Measurements from ENCODE around the gene TRIM65. TPM values are rescaled to one million over a fixed set of nuclear protein-coding genes. Genes with fewer than 3 reads are reported as not detected.

Gene TRIM65
- total and polyA plus RNA-seq, 10 of the 15 experiments (the other 5 are each of a cell fraction or from before 2014, with no cell fraction given): 1.4 to 26.0 (median 10.8) TPM

- no peak overlapping the region for H3K9ac ChIP-seq (ENCODE audit: control insufficient read depth, insufficient read depth, low read length)
- no peak for ATAC-seq
- no peak overlapping the region for H2AFZ ChIP-seq (ENCODE audit: control insufficient read depth, low read depth, low read length)
- ChIA-PET RAD21 (ENCODE audit: unreplicated experiment) (interaction anchor here (1.0 to 1.6 kb wide), 3 partner anchors 20 to 96 kb away, joined by 3 read pairs; no protein-coding TSS in a partner anchor), SMC1A (ENCODE audit: uncharacterized antibody, unreplicated experiment) (interaction anchor here (0.9 kb wide), 1 partner anchor 41 kb away, joined by 3 read pairs; no protein-coding TSS in a partner anchor), CTCF (interaction anchor here (0.5 to 8.7 kb wide), 13 partner anchors 9 to 97 kb away, joined by 3 to 117 read pairs (median 4); partner anchors contain the start of genes TRIM47, TRIM65 and WBP2), POLR2A (interaction anchor here (0.6 to 1.0 kb wide), 2 partner anchors 9 to 65 kb away, joined by 4 to 5 read pairs; partner anchors contain the start of gene UNK)
- TF ChIP-seq POLR2A (IDR thresholded peaks at IDR 0.05; ENCODE audit: low read depth, low read length) (0 out of 2 replicates have a peak, but pooled peaks have one; percentile 28), MTA2 (IDR thresholded peaks at IDR 0.05; ENCODE audit: low read depth) (no peak)
- no peak for DNase-seq (ENCODE audit: low read depth, low spot score)
- H4K20me1 ChIP-seq (ENCODE audit: control insufficient read depth, insufficient read depth): no peaks in the 10 kb centered on the region
- no peak overlapping the region for H3K27ac ChIP-seq (ENCODE audit: control insufficient read depth, insufficient read depth)
- BruUV-seq (replicated peaks): no TSS peak
- WGBS (ENCODE audit: insufficient coverage, insufficient replicate concordance, low lambda C conversion rate, missing lambda C conversion rate): 83% methylated on average over 9 of the region's 9 CpGs
- no peak for FAIRE-seq
- no peak overlapping the region for H3K4me3 ChIP-seq
- H3K27me3 ChIP-seq (replicated peaks in 1 of 2; ENCODE audit: control insufficient read depth in 2 of 2, insufficient read depth in 2 of 2, low read length in 1 of 2): no peaks in the 10 kb centered on the region
- peaks cover 3 to 9% of the 10 kb centered on the region in 2 experiments for H3K36me3 ChIP-seq (ENCODE audit: control insufficient read depth in 2 of 2, insufficient read depth in 2 of 2, low read length in 1 of 2)
- in situ Hi-C loops (cut with MboI): no loop called here
- intact Hi-C loops (cut with micrococcal nuclease; ENCODE audit: unreplicated experiment): no loop called here
- H3K4me1 ChIP-seq (ENCODE audit: control insufficient read depth, insufficient read depth, low read length): peaks cover 20% of the 10 kb centered on the region
- H3K9me3 ChIP-seq (replicated peaks; ENCODE audit: control insufficient read depth, insufficient read depth, low read length): no peaks in the 10 kb centered on the region
- no peak overlapping the region for H3K4me2 ChIP-seq (ENCODE audit: control insufficient read depth, insufficient read depth)
- peaks cover 12% of the 10 kb centered on the region for H3K79me2 ChIP-seq (ENCODE audit: control insufficient read depth, insufficient read depth, low read length)
Measured at GRCh38 chr17:75849724-75850123, 47.0 kb downstream of the TRIM65 start.

GRCh38 chr17:75849279-75849646 lies 47.5 kb downstream of the TRIM65 start:
- H3K9me3 ChIP-seq (replicated peaks; ENCODE audit: control insufficient read depth, insufficient read depth, low read length): no peaks in the 10 kb centered on the region
- TF ChIP-seq, protein P1, sequence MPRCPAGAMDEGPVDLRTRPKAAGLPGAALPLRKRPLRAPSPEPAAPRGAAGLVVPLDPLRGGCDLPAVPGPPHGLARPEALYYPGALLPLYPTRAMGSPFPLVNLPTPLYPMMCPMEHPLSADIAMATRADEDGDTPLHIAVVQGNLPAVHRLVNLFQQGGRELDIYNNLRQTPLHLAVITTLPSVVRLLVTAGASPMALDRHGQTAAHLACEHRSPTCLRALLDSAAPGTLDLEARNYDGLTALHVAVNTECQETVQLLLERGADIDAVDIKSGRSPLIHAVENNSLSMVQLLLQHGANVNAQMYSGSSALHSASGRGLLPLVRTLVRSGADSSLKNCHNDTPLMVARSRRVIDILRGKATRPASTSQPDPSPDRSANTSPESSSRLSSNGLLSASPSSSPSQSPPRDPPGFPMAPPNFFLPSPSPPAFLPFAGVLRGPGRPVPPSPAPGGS (IDR thresholded peaks at IDR 0.05; ENCODE audit: borderline replicate concordance, insufficient read depth, low read depth, low read length, poor library complexity, severe bottlenecking): no peak
- no peak for TF ChIP-seq HDAC2 (IDR thresholded peaks at IDR 0.05)
- TF ChIP-seq GABPA (IDR thresholded peaks at IDR 0.05; ENCODE audit: low read depth): no peak
- TF ChIP-seq CREB1 (IDR thresholded peaks at IDR 0.05; ENCODE audit: low read depth): no peak
- TF ChIP-seq ATF3 (IDR thresholded peaks at IDR 0.05; ENCODE audit: borderline replicate concordance, extremely low read depth, low read depth, low read length): no peak
- no peak overlapping the region for H3K9ac ChIP-seq (ENCODE audit: control insufficient read depth, insufficient read depth, low read length)
- ATAC-seq: no peak
- no peak overlapping the region for H3K27ac ChIP-seq (ENCODE audit: control insufficient read depth, insufficient read depth)
- intact Hi-C loops (cut with micrococcal nuclease; ENCODE audit: unreplicated experiment) (no loop called here), in situ Hi-C loops (cut with MboI) (no loop called here)
- no peak overlapping the region for H3K4me3 ChIP-seq
- H3K27me3 ChIP-seq (replicated peaks in 1 of 2; ENCODE audit: control insufficient read depth in 2 of 2, insufficient read depth in 2 of 2, low read length in 1 of 2): no peaks in the 10 kb centered on the region
- ChIA-PET CTCF (interaction anchor here (0.5 to 8.7 kb wide), 12 partner anchors 9 to 96 kb away, joined by 3 to 117 read pairs (median 4); partner anchors contain the start of genes TRIM47, TRIM65 and WBP2), POLR2A (interaction anchor here (1.4 kb wide), 1 partner anchor 73 kb away, joined by 3 read pairs; no protein-coding TSS in a partner anchor), SMC1A (ENCODE audit: uncharacterized antibody, unreplicated experiment) (interaction anchor here (0.9 to 1.5 kb wide), 2 partner anchors 41 to 85 kb away, joined by 3 read pairs; no protein-coding TSS in a partner anchor), RAD21 (ENCODE audit: unreplicated experiment) (interaction anchor here (1.0 kb wide), 1 partner anchor 19 kb away, joined by 3 read pairs; no protein-coding TSS in a partner anchor)
- no peak overlapping the region for H3K4me2 ChIP-seq (ENCODE audit: control insufficient read depth, insufficient read depth)
- peaks cover 18% of the 10 kb centered on the region for H3K4me1 ChIP-seq (ENCODE audit: control insufficient read depth, insufficient read depth, low read length)
- H2AFZ ChIP-seq (ENCODE audit: control insufficient read depth, low read depth, low read length): no peak overlapping the region
- H3K36me3 ChIP-seq (ENCODE audit: control insufficient read depth in 2 of 2, insufficient read depth in 2 of 2, low read length in 1 of 2): peaks cover 3 to 9% of the 10 kb centered on the region in 2 experiments
- no peak for DNase-seq (ENCODE audit: low read depth, low spot score)
- 91% methylated on average over 11 of the region's 11 CpGs for WGBS (ENCODE audit: insufficient coverage, insufficient replicate concordance, low lambda C conversion rate, missing lambda C conversion rate)
- H4K20me1 ChIP-seq (ENCODE audit: control insufficient read depth, insufficient read depth): no peaks in the 10 kb centered on the region
- H3K79me2 ChIP-seq (ENCODE audit: control insufficient read depth, insufficient read depth, low read length): peaks cover 9% of the 10 kb centered on the region
- FAIRE-seq: no peak
- no TSS peak for BruUV-seq (replicated peaks)

All from GM12878 (cell line).